GM23248 (cell line): ENCODE measurements around the gene SH3RF3.

ENCODE experiments used
- EZH2 ChIP-seq: fragments of 200-600 bp; sonication (generic); IDR thresholded peaks from 2 replicates; pipeline ENCODE4 v1.6.1; 2018; ENCODE audit warnings: antibody characterized with exemption, mild to moderate bottlenecking; ENCODE audit not compliant: insufficient read depth, poor library complexity, severe bottlenecking
- EZH2phosphoT487 ChIP-seq: fragments of 200-600 bp; sonication (generic); IDR thresholded peaks from 2 replicates; pipeline ENCODE4 v1.6.1; 2018; ENCODE audit warnings: antibody characterized with exemption, moderate library complexity, mild to moderate bottlenecking, low read depth; ENCODE audit not compliant: insufficient read depth

DNA sequence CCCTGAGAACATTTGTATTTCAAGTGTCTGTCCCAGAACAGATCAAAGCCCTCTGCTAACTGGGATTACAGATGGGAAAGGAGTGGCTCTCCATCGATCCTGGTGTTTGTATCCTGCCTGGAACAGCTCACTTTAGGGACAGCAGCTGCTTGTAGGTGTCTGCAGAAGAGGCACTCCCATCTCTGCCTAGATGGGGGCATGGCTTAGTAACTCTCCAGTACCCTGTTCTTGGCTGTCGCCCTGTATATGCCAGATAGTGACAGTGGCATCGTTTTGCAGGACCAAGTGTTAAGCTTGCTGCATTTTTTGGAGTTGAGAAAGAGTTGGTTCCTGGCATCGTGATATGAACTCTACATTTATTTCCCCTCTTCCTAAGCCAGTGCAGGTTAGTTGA is 189.9 kb downstream of the SH3RF3 start:
- no peak for TF ChIP-seq EZH2phosphoT487
- TF ChIP-seq EZH2 = no peak
